NOMO-1 (cell line): ENCODE results near the gene IFITM10.
A peak's percentile ranks its signal among the peaks of the same experiment; 100 is the strongest.
"Not testable (repeated sequence)": the region's sequence is repeated elsewhere in the genome, so short reads cannot be mapped to it uniquely, and the experiment has no call there.

Source experiments
- DNase-seq, 2 experiments: peaks; one replicate each; lab custom pipeline; 2025; ENCODE audit not compliant: unreplicated experiment in 2 of 2; lab: John Stamatoyannopoulos, UW

Gene IFITM10

GRCh38 chr11:1693327-1694063 is 56.9 kb downstream of the IFITM10 start:
- DNase-seq, result peak; percentile 26 to 47

GRCh38 chr11:1692708-1693326 is 57.6 kb downstream of the IFITM10 start:
- DNase-seq, result no peak

GRCh38 chr11:1691878-1692707 is 58.3 kb downstream of the IFITM10 start:
- DNase-seq, result no peak

- DNase-seq, result no peak
These were observed 59.1 kb downstream of the IFITM10 start for GRCh38 chr11:1691026-1691877.

DNA sequence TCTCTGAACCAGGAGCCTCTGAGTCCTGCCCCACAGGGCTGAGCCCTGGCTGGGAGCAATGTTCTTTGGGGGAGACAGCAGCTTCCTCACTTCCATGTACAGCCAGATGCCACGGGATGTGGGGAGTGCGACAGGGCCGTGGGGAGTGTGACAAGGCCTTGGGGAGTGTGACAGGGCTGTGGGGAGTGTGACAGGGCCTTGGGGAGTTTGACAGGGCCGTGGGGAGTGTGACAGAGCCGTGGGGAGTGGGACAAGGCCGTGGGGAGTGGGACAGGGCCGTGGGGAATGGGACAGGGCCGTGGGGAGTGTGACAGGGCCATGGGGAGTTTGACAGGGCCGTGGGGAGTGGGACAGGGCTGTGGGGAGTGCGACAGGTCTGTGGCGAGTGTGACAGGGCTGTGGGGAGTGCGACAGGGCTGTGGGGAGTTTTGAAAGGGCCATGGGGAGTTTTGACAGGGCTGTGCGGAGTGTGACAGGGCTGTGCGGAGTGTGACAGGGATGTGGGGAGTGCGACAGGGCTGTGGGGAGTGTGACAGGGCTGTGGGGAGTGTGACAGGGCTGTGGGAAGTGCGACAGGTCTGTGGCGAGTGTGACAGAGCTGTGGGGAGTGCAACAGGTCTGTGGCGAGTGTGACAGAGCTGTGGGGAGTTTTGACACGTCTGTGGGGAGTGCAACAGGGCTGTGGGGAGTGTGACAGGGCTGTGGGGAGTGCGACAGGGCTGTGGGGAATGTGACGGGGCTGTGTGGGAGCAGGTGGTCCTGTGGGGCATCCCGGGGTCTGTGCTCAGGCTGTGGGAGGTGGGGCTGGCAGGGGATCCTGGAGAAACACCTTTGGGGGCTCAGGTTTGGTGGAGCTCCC is 60.0 kb downstream of the IFITM10 start:
- no peak for DNase-seq

- DNase-seq, result not testable (repeated sequence)
These were observed 60.9 kb downstream of the IFITM10 start for GRCh38 chr11:1689250-1690166.

GRCh38 chr11:1688336-1688947 is 62.0 kb downstream of the IFITM10 start:
- not testable (repeated sequence) for DNase-seq

DNA sequence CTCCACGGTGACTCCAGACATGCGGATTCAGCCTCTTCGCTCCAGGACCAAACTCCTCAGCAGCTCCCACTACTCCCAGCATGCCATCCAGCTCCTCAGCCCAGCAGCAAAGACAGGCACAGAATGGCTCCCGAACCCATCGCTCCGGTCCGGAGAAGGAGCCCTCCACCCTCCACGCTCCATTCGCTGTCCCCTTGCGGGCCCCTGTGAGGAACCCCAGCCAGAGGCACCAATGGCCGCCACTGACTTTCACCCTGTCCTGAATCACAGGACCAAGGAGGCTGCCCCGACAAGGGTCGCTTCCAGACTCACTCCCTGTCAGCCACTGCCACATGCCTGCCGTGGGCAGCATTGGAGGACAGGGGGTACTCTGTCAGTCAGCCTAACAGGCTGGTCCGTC is 64.2 kb downstream of the IFITM10 start:
- not testable (repeated sequence) for DNase-seq

DNA sequence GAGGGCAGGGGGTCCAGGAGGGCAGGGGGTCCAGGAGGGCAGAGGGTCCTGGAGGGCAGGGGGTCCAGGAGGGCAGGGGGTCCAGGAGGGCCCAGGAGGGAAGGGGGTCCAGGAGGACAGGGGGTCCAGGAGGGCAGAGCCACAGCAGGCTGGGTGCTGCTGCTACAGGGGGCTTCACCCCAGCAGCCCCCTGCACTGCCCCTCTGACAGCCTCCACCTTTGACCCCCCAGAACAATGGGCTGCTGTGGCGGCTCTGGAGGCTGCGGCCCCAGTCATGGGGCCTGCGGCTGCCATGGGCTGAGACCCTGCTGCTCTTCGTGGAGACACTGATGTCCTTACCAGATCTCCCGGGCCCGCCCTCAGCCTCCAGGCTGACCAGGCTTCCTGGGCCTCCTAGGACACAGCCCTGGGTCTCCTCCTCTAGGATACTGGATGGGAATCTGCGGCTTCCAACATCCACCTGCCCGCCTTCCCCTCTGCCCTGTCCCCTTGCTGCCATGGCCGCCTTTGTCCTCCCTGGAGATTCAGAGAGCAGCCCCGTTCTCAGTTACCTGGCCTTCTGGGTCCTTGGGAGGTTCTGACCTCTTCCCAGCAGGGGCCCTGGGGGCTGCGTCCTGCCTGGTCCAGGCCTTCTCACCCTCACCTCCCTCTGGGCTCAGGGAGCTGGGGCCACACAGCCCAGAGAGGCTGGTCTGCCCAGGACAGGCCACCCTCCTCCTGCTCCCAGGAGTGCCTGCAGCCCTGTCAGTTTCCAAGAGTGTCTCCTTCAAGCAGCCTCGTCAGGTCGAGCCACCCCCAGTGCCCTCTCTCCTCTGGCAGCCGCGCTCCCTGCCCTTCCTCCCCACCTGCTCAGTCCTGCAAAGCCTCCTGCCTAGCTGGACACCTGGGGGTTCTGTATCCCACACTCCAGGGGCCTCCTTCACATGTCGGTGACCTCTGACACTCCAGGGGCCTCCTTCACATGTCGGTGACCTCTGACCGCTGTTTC is 65.2 kb downstream of the IFITM10 start:
- DNase-seq, result not testable (repeated sequence)

DNA sequence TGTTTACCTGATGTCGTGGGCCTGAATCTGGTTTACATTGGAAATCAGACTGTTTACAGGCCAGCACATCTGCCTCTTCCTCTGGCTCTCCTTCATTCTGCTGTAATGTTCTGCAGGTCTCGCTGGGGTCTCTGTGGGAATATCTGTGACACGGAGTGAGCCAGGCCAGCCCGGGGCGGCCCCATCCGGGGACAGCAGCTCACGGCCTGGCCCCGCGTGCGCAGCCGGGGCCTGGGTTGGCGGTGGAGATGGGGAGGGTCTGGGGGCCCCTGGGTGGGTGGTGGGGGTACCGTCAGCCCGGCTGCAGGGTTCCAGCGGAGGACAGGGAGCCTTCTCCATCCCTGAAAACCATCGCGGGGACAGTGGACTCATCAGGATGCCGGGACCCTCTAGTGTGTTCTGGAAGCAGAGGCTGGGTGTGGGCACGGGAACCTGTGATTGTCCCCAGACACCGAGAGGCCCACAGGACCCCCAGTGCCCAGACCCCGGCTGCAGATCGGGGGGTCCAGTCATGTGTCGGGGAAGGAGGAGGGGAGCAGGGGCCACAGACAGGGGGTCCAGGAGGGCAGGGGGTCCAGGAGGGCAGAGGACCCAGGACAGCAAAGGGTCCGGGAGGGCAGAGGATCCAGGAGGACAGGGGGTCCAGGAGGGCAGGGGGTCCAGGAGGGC is 66.4 kb downstream of the IFITM10 start:
- not testable (repeated sequence) for DNase-seq

- DNase-seq, result not testable (repeated sequence)
These were observed 67.2 kb downstream of the IFITM10 start for GRCh38 chr11:1683216-1683615.
